ENCODE data around the gene MYL9.
"Not testable (repeated sequence)": the region's sequence is repeated elsewhere in the genome, so short reads cannot be mapped to it uniquely, and the experiment has no call there.

MYL9 gene

DNA sequence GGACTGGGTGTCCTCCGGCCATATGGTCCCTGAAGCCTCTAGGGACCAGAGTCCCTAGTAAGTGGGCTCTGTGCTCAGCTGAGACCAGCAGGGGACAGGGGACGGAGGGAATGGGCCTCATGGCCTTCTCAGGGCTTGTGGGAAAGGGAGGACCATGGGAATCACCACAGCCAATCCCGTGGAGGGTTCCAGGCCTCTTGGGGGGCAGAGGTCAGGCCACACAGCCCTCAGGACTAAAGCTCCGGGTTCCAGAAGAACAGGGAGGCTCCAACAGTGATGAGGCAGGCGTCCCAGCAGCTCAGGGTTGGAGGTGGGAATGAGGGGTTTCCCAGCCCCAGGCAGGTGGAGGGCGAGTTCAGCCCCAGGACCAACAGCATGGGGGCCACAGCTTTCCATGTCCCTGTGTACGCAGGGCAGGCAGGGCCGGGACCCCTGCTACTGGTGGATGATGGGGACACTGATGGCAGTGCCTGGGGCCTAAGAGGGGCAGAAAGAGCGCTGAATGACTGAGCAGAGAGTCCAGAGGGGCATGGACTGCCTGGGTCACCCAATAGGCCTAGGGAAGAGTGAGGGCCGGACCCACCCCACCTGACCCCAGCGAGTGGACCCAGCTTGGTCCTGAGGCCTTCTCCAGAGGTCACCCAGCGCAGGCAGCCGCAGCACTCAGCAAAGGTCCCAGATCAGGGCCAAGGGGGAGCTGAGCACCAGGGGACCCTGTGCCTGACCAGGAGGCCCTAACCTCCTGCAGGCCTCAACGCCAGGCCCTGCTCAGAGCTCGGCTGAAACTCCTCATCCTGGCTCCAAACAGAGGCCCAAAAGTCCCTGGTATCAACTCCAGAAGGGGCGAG, 8.8 kb downstream of the MYL9 start:
- no peak for DNase-seq

DNA sequence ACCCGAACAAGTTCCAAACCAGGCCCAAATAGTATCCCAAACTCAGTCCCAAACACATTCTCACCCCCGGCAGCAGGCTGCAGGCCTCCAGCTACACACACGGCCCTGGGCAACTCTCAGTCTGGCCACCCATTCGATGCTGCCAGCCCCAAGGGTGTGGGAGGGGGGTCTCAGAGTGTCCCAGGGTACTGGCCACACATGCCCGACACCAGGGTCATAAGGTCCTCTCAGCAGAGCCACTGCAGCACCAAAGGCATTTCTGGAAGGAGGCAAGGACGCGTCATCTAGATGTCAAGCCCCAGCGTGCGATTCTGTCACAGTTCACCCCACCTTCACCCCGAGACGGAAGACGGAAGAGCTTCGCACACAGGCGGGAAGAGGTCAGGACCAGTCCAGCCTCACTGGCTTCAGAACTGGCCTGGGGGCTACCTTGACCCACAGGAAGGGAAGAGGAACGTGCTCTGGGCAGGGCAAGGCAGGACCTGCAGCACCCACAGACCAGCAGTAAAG, 9.5 kb downstream of the MYL9 start:
- DNase-seq, result no peak

DNA sequence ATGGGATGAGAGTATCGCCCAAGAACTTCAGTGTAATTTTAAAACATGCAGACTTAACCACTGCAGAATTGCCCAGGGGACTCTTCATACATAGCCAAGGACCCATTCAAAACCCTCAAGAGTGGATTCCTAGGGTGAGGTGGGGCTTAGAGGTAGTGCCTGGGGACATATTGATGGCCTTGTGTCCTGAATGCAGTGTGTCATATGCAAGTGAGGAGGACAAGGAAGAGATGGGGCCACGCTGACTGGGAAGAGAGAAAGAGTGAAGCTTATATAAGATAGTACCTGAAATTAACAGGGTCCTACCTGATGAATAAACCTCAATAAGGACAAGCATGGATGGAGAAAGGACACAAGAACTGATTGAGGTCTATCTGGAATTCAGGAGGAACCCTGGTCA, 13.9 kb downstream of the MYL9 start:
- DNase-seq, result no peak

DNA sequence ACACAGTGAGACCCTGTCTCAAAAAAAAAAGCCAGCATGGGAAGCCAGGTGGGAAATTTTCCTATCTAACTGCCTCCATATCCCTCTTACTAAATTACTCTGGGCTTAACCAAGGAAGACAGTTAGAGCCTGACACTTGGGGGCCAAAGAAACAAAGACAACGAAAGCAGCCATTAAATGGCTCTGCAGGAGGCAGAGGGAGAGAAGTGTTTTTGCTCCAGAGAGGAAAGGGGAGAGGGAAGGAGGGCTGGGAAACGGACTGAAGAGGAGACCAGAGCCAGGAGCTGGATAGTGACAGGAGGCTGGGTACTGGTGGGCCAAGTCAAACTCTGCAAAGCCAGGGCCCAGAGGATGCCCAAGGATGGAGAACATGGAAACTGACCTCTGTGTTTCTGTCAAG, 21.4 kb downstream of the MYL9 start:
- no peak for DNase-seq

DNA sequence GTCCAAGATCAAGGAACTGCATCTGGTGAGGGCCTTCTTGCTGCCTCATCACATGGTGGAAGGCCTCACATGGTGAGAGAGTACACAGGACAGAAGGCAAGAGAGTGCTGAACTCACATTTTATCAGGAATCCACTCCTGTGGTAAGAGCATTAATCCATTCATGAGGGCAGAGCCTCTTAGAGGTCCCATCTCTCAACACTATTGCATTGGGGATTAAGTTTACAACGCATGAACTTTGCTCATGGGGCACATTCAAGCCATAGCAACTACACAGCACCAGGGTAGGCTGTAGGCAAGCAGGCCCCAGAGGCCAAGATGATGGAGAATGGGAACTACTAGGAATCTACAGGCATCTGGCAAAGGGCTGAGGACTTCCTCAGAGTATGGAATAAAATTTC, 22.1 kb downstream of the MYL9 start:
- no peak for DNase-seq

DNA sequence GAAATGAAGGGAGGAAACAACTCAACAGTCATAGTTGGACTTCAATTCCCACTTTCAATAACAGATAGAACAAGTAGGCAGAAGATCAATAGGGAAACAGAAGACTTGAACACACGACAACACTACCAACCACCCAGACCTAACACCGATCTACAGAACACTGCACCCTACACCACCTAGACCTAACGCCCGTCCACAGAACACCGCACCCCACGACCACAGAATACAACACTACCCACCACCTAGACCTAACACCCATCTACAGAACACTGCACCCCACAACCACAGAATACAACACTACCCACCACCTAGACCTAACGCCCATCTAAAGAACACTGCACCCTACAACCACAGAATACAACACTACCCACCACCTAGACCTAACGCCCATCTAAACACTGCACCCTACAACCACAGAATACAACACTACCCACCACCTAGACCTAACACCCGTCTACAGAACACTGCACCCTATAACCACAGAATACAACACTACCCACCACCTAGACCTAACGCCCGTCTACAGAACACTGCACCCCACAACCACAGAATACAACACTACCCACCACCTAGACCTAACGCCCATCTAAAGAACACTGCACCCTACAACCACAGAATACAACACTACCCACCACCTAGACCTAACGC, 22.9 kb downstream of the MYL9 start:
- DNase-seq, result not testable (repeated sequence)

DNA sequence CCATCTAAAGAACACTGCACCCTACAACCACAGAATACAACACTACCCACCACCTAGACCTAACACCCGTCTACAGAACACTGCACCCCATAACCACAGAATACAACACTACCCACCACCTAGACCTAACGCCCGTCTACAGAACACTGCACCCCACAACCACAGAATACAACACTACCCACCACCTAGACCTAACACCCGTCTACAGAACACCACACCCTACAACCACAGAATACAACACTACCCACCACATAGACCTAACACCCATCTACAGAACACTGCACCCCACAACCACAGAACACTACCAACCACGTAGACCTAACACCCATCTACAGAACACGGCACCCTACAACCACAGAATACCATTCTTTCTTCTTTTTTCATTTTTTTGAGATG, 23.4 kb downstream of the MYL9 start:
- not testable (repeated sequence) for DNase-seq

DNA sequence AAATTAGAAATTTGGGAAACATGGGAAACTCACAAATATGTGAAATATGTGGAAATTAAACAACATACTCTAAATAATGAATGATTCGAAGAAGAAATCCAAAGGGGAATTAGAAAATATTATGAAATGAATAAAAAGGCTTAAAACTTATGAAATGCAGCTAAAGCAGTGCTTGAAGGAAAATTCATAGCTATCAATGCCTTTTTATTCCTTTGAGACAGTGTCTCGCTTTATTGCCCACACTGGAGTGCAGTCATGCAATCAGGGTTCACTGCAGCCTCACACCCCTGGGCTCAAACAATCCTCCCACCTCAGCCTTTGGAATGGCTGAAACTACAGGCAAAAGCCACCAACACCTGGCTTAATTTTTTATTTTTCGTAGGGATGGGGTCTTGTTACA, 24.2 kb downstream of the MYL9 start:
- no peak for DNase-seq

DNA sequence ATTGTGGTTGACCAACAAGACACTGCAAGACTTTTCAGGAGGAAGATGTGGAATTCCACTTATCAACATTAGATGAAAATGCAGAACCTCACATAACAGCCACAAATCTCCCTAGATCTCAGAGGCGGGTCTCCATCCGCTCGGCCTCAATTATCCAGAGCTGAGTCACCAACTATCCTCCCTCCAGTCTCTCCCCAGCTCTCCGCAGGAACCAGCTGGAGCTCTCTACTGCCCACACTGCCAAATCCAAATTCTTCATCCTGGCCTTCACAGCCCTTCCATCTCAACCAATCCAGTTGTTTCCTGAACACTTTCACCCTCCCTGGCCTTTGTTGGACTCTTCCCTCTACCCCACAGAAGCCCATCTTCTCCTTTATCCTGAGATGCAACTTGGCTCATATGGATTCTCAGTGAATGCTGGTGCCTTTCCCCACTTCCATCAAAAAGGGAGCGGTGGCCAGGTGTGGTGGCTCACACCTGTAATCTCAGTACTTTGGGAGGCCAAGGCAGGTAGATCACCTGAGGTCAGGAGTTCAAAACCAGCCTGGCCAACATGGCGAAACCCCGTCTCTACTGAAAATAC, 28.6 kb downstream of the MYL9 start:
- DNase-seq, result no peak

DNA sequence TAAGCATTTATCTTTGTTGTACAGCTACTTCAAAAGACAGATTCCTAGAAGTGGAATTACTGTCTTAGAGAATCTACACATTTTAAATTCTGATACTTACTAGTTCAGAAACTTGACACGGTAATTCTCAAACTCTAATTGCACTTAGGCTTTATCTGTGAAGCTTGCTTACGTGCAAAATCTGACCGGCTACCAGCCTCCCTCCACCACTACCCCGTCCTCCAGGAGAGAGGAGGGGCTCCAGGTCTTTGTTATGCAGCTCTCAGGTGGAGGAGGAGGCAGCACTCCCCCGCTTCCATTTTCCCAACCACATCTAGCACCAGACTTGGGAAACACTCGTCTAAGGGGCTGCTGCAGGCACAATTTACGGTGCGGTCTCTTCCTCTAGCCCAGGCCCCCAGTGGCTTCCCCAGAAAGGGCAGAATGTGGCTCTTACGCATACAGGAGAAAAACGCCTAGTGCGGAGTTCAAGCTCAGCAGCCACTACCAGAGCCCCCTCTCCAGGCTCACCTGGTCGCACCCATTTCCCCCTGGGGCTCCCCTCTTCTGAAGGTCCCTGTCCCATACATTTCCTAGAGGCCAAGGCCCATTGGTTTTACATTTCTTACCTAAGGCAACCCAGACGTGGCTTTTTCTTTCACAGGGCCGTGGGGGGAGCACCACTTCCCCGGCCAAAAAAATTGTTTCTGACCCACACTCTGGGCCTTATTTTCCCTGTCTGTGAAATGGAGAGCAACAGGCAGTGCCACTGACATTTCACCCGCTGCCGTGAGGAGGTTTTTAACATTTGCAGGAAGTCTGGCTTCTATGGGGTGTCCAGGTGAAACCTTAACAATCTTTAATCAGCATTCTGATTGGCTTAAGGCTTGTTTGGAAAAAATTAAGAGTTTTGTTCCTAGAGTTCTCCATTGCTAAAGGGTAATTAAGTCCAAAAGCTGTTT, 30.5 kb downstream of the MYL9 start:
- no peak for DNase-seq

DNA sequence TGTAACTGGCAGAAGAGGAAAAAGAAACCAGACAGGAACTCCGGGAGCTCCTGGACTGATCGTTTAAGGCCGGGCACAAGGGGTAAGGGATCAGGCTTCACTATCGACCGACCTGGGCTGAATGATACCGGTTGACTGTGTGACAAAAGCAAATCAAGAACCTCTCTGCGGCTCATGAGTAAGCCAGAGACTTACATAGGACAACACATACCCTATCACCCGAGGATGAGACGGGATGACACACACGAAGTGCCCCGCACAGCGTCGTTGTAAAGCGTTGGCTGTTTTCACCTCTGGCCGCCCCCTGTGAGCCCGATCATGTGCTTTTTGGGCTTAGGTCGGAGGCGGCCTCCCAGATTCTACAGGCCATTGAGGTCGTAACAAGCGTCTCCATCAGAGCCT, 31.4 kb downstream of the MYL9 start:
- DNase-seq, result peak; percentile 73

DNA sequence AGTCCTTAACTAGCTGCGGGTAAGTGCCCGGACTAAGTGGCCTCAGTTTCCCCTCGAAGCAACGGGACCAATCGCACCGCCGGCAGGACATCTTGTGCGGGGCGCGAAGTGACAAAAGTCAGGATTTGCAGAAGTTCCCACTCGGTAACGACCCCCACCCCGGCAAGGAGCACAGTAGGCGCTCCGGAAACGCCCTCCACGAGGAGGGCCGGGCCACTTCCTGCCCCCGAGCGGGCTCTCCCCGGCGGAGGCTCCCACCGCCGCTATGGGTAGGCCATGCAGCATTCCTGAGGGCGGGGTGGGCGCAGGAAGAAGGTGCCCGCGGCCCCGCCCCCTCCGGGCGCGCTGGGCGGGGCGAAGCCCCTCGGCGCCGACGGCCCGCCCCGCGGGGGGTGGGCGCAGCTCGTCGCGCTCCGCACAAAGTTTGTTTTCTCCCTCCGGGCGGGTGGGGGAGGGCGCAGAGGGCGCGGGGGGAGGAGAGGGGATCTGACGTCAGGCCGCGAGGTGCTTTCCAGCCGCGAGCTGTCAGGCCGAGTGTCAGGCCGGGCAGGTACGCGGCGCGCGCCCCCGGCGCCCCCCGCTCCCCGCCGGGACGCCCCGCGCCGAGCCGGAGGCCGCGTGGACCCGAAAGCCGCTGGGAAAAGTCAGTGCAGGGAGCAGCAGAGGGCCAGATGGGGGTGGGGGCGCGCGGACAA, 31.9 kb downstream of the MYL9 start, which contains the start of gene TGIF2:
TGIF2 (plus strand) TSS at position 495 of the 695 bp plus-strand sequence. CDS start 5,178 bp downstream, outside the sequence.
- peak; percentile 86 for DNase-seq

DNA sequence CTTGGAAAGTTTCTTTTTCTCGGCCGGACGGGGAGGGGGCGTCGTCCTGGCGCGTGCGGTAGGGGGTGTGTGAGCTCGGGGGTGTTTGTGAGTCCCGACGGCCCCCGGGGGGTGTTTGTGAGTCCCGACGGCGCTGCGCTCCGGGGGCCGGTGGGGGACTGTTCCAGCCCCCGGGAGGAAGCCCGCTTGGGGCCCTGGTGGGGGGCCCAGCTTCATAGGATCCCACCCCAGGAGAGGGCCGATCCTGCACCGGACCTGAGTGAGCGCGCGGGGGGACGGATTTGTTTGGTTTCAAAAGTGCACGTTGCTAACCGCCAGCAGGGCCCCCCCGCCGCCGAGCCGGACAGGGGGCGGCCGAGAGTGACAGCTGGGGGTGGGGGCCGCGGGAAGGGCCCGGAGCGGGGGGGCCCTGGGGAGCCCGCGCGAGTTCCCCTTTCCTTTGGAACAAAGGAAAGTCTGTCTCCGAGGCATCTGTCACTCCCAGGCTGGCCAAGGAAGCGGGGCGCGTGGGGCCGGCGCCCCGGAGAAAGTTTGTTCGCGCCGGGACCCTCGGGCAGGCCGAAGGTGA, 32.6 kb downstream of the MYL9 start:
- DNase-seq, result peak; percentile 50

DNA sequence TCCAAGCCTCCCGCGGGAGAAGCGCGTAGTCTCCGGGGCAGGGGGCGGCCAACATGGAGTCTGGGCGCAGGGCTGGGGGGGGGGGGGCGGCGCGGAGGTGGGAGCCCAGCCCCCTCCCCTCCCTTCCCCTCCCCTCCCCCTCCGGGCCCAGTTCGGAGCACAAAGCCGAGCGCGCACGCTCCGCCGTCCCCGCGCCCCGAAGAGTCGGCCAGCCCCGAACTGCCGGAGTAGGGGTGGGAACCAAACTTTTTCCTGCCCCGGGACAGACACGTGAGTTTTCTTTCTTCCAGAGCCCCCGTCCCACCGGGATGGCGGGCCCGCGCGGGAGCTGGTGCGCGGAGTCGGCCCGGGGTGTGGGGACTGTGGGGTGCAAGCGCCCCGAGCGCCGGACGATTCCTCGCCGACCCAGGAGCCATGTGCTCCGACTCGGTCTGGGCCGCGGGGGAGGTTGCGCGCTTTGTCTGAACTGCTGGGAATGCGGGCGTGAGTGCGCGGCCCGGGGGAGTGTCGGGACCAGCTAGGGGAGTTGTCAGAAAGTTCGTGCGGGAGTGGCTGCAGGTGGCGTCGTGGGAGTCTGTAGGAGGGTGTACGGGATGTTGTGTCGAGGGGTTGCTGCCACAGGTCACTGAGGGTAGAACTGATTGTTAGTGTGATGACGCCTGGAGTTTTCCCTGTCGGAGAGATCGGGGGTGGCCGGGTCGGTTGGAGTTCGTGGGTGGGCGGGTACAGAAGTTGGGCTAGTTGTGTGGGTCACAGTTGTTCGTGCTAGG, 33.2 kb downstream of the MYL9 start:
- DNase-seq, result peak; percentile 61

DNA sequence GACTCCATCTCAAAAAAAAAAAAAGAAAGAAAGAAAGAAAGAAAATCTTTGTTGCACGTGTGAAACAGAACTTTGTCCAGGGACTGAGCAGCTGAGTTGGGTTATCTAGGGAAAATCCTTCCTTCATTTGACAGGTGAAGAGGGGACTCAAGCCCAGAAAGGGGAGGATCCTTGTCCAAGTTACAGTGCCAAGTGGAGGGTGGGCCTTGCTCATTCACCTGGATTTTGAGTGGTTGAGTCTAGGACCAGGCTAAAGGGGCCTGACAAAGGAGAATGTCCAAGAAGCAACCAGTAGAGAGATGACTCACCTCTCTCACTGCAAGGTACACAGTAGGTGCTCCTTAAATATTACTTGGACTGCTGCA, 34.7 kb downstream of the MYL9 start:
- no peak for DNase-seq

DNA sequence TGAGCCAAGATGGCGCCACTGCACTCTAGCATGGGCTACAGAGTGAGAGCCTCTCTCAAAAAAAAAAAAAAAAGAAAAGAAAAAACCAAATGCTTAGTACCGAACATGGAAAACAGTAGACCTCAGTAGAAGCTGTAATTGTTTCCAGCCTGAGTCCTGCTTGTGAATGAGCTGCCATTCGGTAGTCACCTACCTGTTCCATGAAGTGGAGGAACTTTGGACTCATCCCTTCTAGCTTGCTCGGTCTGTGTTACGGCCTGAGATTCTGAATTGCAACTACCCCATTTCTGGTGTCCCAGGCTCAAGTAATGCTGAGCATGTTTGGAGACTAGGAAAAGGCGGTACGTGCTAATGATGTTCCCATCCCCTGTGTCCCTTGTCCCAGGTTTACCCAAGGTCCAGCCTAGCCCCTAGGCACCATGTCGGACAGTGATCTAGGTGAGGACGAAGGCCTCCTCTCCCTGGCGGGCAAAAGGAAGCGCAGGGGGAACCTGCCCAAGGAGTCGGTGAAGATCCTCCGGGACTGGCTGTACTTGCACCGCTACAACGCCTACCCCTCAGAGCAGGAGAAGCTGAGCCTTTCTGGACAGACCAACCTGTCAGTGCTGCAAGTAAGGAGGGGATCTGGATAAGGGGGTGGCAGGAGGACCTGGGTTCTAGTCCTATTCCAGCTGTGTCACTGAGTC, 37.2 kb downstream of the MYL9 start:
- no peak for DNase-seq

DNA sequence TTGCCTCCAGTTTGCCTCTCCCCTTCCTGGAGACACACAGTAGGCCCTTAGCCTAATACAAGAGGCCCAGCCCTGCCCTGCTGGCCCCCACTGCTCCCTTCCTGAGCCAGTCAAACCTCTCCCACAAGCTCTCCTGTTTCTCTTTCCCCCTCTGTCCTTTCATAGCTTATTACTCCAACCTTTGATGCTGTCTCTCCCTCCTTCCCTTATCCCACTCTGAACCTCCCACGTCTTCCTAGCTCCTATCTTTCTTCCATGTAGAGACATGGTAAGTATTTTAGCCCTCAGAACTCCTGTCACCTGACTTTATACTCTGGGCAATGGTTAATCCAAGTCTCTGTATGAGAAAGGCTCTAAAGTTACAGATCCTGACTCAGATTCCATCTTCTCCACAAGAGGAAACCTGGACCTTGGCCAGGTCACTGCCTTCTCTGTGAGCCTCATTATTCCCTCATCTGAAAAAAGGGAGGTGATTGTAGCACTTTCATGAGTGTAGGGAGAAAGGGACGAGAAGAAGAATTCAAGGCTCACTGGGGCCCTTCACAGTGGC, 38.8 kb downstream of the MYL9 start:
- no peak for DNase-seq

DNA sequence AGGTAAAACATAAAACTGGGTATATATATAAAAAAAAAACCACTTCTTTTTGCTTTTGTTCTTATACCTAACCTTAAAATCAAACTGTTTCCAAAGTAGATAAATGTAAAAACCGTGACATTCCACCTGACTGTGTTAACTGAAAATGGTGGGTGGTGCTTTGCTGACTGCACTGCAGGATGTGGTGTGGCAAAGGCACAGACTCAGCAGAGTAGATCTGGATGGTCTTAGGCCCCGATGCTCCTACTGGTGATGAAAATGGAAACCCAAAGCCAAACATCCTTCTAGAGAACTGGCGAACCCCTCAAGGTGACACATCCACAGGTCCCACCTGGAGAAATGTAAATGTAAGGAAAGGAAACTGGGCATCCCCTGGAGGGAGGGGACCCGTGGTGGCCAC, 41.0 kb downstream of the MYL9 start:
- no peak for DNase-seq

DNA sequence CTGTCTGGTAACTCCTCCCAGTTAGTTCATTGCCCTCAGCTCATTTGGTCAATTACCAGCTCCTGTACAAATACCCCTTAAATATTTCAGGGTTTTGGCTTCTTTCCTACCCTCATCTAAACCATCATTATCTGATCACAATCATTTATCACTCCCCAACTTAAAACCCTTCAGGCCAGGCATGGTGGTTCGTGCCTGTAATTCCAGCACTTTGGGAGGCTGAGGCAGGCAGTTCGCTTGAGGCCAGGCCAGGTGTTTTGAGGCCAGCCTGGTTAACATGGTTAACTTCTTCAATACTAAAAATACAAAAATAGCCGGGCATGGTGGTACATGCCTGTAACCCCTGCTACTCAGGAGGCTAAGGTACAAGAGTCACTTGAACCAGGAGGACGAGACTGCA, 41.5 kb downstream of the MYL9 start:
- DNase-seq, result no peak

DNA sequence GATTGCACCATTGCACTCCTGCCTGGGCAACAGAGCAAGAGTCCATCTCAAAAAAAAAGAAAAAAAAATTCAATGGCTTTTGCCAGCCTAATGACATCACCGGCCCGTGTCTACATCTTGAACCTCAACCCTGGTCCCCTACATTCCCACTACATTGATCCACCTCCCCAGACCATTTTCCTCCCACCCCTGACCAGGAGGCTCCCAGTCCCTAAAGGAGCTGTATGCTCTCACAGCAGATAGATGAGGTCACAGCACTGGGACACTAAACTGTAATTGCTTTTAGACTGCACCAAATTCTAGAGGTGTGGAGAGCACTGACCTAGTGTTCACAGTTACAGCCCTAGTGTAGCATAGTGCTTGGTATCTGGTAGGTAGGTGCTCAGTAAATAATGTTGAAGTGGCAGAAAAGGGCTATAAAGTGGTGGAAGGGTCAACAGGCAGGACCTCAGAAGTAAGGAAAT, 42.7 kb downstream of the MYL9 start:
- no peak for DNase-seq
